PC-3 (cell line): ENCODE results near the gene JARID2. TPM values are rescaled to one million over a fixed set of nuclear protein-coding genes. Genes with fewer than 3 reads are reported as not detected.

Source experiments
- ATAC-seq: fragments of 200-7000 bp; cut with Tn5 transposase; 2 replicates; pipeline ENCODE4 v1.9.1; 2020; ENCODE audit warnings: mild to moderate bottlenecking, moderate library complexity
- BruUV-seq: library from RNA; stranded (reverse); fragments of 400-500 nt; replicated peaks from 2 replicates; lab custom pipeline; 2021; lab: Mats Ljungman, UMichigan
- CTCF ChIA-PET: fragments of 300-600 bp; sonication (Branson Sonifier 250); formaldehyde crosslinking; loops from one replicate; lab custom pipeline; 2022; ENCODE audit warnings: antibody characterized with exemption; lab: Charles Lee
- POLR2A ChIA-PET: fragments of 300-600 bp; sonication (Branson Sonifier 250); formaldehyde crosslinking; loops from one replicate; lab custom pipeline; 2022; ENCODE audit warnings: antibody characterized with exemption; ENCODE audit not compliant: unreplicated experiment; lab: Charles Lee
- DNase-seq: peaks from one replicate; pipeline ENCODE4 v3.0.0-alpha.2; 2015
- H2AFZ ChIP-seq: fragments of 300-600 bp; sonication (generic); 2 replicates; pipeline ENCODE4 v1.6.0; 2016; ENCODE audit warnings: antibody characterized with exemption, low read length
- H3F3A ChIP-seq: fragments of 300-600 bp; sonication (generic); one replicate; pipeline ENCODE4 v1.6.0; 2017; ENCODE audit warnings: antibody characterized with exemption, low read length, control low read depth, mild to moderate bottlenecking; ENCODE audit not compliant: unreplicated experiment
- H3K27ac ChIP-seq: fragments of 300-600 bp; sonication (generic); 2 replicates; pipeline ENCODE4 v1.5.1; 2016; ENCODE audit warnings: mild to moderate bottlenecking, low read length
- H3K27me3 ChIP-seq: fragments of 300-600 bp; sonication (generic); 2 replicates; pipeline ENCODE4 v1.6.1; 2016; ENCODE audit warnings: low read length, mixed read lengths
- H3K36me3 ChIP-seq: fragments of 300-600 bp; sonication (generic); 2 replicates; pipeline ENCODE4 v1.6.1; 2016; ENCODE audit warnings: low read depth, mixed run types, low read length, mixed read lengths
- H3K4me1 ChIP-seq: fragments of 300-600 bp; sonication (generic); 2 replicates; pipeline ENCODE4 v1.5.1; 2016; ENCODE audit warnings: low read length; ENCODE audit not compliant: insufficient read depth
- H3K4me2 ChIP-seq: fragments of 300-600 bp; sonication (generic); 2 replicates; pipeline ENCODE4 v1.6.0; 2016; ENCODE audit warnings: low read length
- H3K4me3 ChIP-seq: fragments of 300-600 bp; sonication (generic); 2 replicates; pipeline ENCODE4 v1.5.1; 2016; ENCODE audit warnings: mild to moderate bottlenecking, low read length, mixed read lengths
- H3K79me2 ChIP-seq: fragments of 300-600 bp; sonication (generic); 2 replicates; pipeline ENCODE4 v1.6.1; 2017; ENCODE audit warnings: low read length, mixed read lengths
- H3K9ac ChIP-seq: fragments of 300-600 bp; sonication (generic); 2 replicates; pipeline ENCODE4 v1.6.0; 2016; ENCODE audit warnings: mild to moderate bottlenecking, low read length
- H3K9me2 ChIP-seq: fragments of 300-600 bp; sonication (generic); replicated peaks from 2 replicates; pipeline ENCODE4 v1.6.1; 2016; ENCODE audit warnings: mixed run types, low read length, mixed read lengths
- H3K9me3 ChIP-seq: fragments of 300-600 bp; sonication (generic); 2 replicates; pipeline ENCODE4 v1.6.1; 2016; ENCODE audit warnings: low read length, mixed read lengths
- H4K20me1 ChIP-seq: fragments of 300-600 bp; sonication (generic); 2 replicates; pipeline ENCODE4 v1.6.1; 2016; ENCODE audit warnings: low read length, mixed read lengths
- EZH2 ChIP-seq: fragments of 300-600 bp; sonication (generic); IDR thresholded peaks from one replicate; pipeline ENCODE4 v1.6.1; 2017; ENCODE audit warnings: antibody characterized with exemption, mild to moderate bottlenecking, low read length; ENCODE audit not compliant: unreplicated experiment
- EZH2phosphoT487 ChIP-seq: fragments of 300-600 bp; sonication (generic); IDR thresholded peaks from 2 replicates; pipeline ENCODE4 v1.6.1; 2018; ENCODE audit warnings: mild to moderate bottlenecking, antibody characterized with exemption, low read length, borderline replicate concordance
- intact Hi-C: fragments of 100-400 bp; cut with micrococcal nuclease; formaldehyde crosslinking; loops from 2 replicates; pipeline ENCODE4 v1.9.0; 2023
- total RNA-seq: library from RNA; depleted of rRNA; stranded (reverse); fragments of >200 nt; gene quantifications from 2 replicates; pipeline ENCODE4 v1.2.3, GENCODE V29; 2014
- TF ChIP-seq, protein P1 (sequence below): fragments of 300-600 bp; sonication (generic); conservative IDR thresholded peaks from 2 replicates; pipeline ENCODE4 v1.5.1; 2017; ENCODE audit warnings: antibody characterized with exemption, low read depth, mild to moderate bottlenecking, low read length

Gene JARID2
- total RNA-seq, 1 experiment from 2014 or later = 11.0 TPM

DNA sequence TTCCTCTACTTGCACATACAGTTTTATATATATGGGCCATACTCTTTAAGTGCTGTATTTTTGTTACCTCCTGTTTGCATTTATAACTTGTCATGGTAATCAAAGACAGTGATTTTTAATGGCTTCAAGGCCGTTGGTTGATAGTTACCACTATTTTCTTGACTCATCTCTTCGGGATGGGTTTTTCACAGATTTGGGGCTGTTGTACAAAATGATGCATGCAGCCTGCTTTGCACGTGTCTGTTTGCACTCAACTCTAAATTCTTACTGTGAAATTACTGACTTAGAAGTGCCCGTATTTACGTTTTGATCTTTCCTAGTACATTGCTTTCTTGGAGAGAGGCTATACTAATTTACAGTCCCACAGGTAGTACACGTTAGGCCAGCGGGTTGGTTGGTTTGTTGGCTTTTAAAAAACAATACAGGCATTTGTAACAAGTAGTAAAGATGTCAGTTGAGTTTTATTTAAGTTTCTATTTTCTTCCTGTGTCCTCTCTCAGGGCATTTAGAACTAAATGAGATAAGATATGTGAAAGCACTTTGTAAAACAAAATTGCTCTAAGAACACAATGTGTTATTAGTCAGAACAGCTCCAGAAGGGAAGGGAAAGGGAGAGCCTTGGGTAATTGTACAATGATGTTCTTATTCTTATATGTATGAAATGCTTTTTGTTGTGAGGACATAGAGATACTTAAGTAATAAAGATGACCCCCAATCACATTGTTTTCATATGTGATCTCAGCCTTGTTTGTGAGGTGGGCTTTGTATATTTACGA lies 11.7 kb downstream of the JARID2 start:
- no peaks in the 10 kb centered on the region for H3K27me3 ChIP-seq
- no peaks in the 10 kb centered on the region for H3K9me2 ChIP-seq
- peaks cover 20% of the 10 kb centered on the region for H3K4me1 ChIP-seq
- H3K79me2 ChIP-seq = peaks cover 100% of the 10 kb centered on the region
- H3K4me3 ChIP-seq = no peak overlapping the region
- POLR2A ChIA-PET = no interaction called here
- no peaks in the 10 kb centered on the region for H3K36me3 ChIP-seq
- TF ChIP-seq, protein P1, sequence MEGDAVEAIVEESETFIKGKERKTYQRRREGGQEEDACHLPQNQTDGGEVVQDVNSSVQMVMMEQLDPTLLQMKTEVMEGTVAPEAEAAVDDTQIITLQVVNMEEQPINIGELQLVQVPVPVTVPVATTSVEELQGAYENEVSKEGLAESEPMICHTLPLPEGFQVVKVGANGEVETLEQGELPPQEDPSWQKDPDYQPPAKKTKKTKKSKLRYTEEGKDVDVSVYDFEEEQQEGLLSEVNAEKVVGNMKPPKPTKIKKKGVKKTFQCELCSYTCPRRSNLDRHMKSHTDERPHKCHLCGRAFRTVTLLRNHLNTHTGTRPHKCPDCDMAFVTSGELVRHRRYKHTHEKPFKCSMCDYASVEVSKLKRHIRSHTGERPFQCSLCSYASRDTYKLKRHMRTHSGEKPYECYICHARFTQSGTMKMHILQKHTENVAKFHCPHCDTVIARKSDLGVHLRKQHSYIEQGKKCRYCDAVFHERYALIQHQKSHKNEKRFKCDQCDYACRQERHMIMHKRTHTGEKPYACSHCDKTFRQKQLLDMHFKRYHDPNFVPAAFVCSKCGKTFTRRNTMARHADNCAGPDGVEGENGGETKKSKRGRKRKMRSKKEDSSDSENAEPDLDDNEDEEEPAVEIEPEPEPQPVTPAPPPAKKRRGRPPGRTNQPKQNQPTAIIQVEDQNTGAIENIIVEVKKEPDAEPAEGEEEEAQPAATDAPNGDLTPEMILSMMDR = no peak
- no peak for TF ChIP-seq EZH2
- TF ChIP-seq EZH2phosphoT487 = no peak
- H4K20me1 ChIP-seq = peaks cover 67% of the 10 kb centered on the region; the same call in 1 of the 2 replicates
- no peak overlapping the region for H3K4me2 ChIP-seq
- DNase-seq (no peak), ATAC-seq (no peak)
- no peak overlapping the region for H3K9ac ChIP-seq
- no peaks in the 10 kb centered on the region for H3F3A ChIP-seq
- BruUV-seq = no TSS peak
- intact Hi-C loops = loop anchor here (5.0 kb wide), 1 partner anchor 35 kb away; no protein-coding TSS in a partner anchor
- H2AFZ ChIP-seq = no peak overlapping the region
- no peak overlapping the region for H3K27ac ChIP-seq
- H3K9me3 ChIP-seq = no peaks in the 10 kb centered on the region
- CTCF ChIA-PET = no interaction called here

DNA sequence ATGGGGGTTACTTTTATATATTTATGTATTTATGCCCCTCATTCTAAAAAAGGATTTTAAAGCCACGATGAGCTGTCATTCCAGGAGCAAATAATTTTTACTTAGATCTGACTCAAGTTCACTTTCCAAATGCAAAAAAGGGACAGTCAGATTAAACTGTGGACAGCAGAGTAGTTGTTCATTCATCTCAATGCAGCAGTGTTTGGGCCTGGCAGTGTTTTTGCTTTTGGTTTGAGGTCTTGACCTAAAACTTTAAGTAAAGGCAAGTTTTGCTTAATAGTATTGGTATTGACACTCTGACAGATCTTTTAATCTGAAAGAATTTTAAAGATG lies 13.9 kb downstream of the JARID2 start:
- DNase-seq = no peak
- POLR2A ChIA-PET = interaction anchor here (0.5 kb wide), 1 partner anchor 11 kb away, joined by 3 read pairs; no protein-coding TSS in a partner anchor
- Histone ChIP-seq H2AFZ (no peak overlapping the region), H3K36me3 (no peaks in the 10 kb centered on the region), H3K4me3 (no peak overlapping the region), H3K9me2 (no peaks in the 10 kb centered on the region), H3K79me2 (peaks cover 99% of the 10 kb centered on the region), H3K4me2 (peak overlapping the region; percentile 4; the same call in 1 of the 2 replicates), H3K27ac (no peak overlapping the region), H3K9ac (no peak overlapping the region), H3K27me3 (no peaks in the 10 kb centered on the region), H4K20me1 (peaks cover 58% of the 10 kb centered on the region; the same call in 1 of the 2 replicates), H3K4me1 (peaks cover 20% of the 10 kb centered on the region), H3F3A (no peaks in the 10 kb centered on the region), H3K9me3 (no peaks in the 10 kb centered on the region)
- intact Hi-C loops = loop anchor here (5.0 kb wide), 1 partner anchor 33 kb away; no protein-coding TSS in a partner anchor
- ATAC-seq = no peak
- TF ChIP-seq EZH2phosphoT487 = no peak
- TF ChIP-seq EZH2 = no peak
- TF ChIP-seq, protein P1 = no peak
- CTCF ChIA-PET = interaction anchor here (0.7 kb wide), 1 partner anchor 69 kb away, joined by 4 read pairs; no protein-coding TSS in a partner anchor
- no TSS peak for BruUV-seq
